HCT116 (cell line): ENCODE results near the gene GOLGA7B. TPM values are rescaled to one million over a fixed set of nuclear protein-coding genes. Genes with fewer than 3 reads are reported as not detected.

Source experiments
- ATAC-seq: fragments of 200-7000 bp; cut with Tn5 transposase; 2 replicates; pipeline ENCODE4 v1.9.1; 2020; ENCODE audit warnings: mild to moderate bottlenecking, moderate library complexity
- BruUV-seq: library from RNA; stranded (reverse); fragments of 400-500 nt; replicated peaks from 2 replicates; lab custom pipeline; 2021; lab: Mats Ljungman, UMichigan
- CTCF ChIA-PET: fragments of 300-600 bp; sonication (Branson Sonifier 250); formaldehyde crosslinking; loops from one replicate; lab custom pipeline; 2021; ENCODE audit warnings: antibody characterized with exemption; lab: Charles Lee
- POLR2A ChIA-PET: fragments of 300-600, 350-600 bp; sonication (Branson Sonifier 250); formaldehyde crosslinking; loops from one replicate; lab custom pipeline; 2021; ENCODE audit warnings: antibody characterized with exemption; lab: Charles Lee
- RAD21 ChIA-PET, 2 experiments: fragments of 300-600 bp; sonication (Branson Sonifier 250); formaldehyde crosslinking; loops; one replicate each; lab custom pipeline; 2023; ENCODE audit warnings: low total read pairs in 2 of 2; ENCODE audit not compliant: uncharacterized antibody in 2 of 2, unreplicated experiment in 2 of 2, low non-redundant PET in 1 of 2; lab: Charles Lee
- DNase-seq: peaks from one replicate; pipeline ENCODE4 v3.0.0-alpha.2; 2010; ENCODE audit warnings: low read depth, low spot score
- H2AFZ ChIP-seq: fragments of 200-600 bp; shearing (Covaris generic), sonication (generic); 2 replicates; pipeline ENCODE4 v1.6.1; 2017; ENCODE audit warnings: low read depth, mixed run types, mixed read lengths, antibody characterized with exemption, low read length; ENCODE audit not compliant: poor library complexity, severe bottlenecking
- H3K27ac ChIP-seq: 2 replicates; pipeline ENCODE4 v1.5.1; 2012; ENCODE audit warnings: low read depth, low read length
- H3K27me3 ChIP-seq: fragments of 200-600 bp; sonication (generic); 2 replicates; pipeline ENCODE4 v1.6.1; 2016; ENCODE audit warnings: mixed run types, low read length, mixed read lengths; ENCODE audit not compliant: insufficient read depth
- H3K36me3 ChIP-seq, 2 experiments: fragments of 200-500 bp in 1 of 2; fragments of 200-600 bp in 1 of 2; sonication (Bioruptor generic) in 1 of 2; sonication (generic) in 1 of 2; 2 replicates each; pipeline versions ENCODE4 v1.5.1 to v1.6.1; 2014 to 2016; ENCODE audit warnings: low read length in 2 of 2, inconsistent platforms in 1 of 2, mixed read lengths in 1 of 2, mixed run types in 1 of 2; ENCODE audit not compliant: insufficient read depth in 2 of 2, control insufficient read depth in 1 of 2
- H3K4me1 ChIP-seq, 2 experiments: fragments of 200-600 bp in 1 of 2; sonication (generic) in 1 of 2; 2 replicates each; pipeline versions ENCODE4 v1.5.1 to v1.6.1; 2012 to 2017; ENCODE audit warnings: low read length in 2 of 2, inconsistent platforms in 1 of 2, mild to moderate bottlenecking in 1 of 2, mixed read lengths in 1 of 2, mixed run types in 1 of 2, moderate library complexity in 1 of 2; ENCODE audit not compliant: insufficient read depth in 2 of 2, control insufficient read depth in 1 of 2
- H3K4me2 ChIP-seq: fragments of 200-600 bp; sonication (generic); 2 replicates; pipeline ENCODE4 v1.6.1; 2017; ENCODE audit warnings: mixed run types, low read length, mixed read lengths
- H3K4me3 ChIP-seq, 2 experiments: fragments of 200-600 bp in 1 of 2; sonication (generic) in 1 of 2; replicated peaks in 1 of 2; 2 replicates each; pipeline ENCODE4 v1.5.1; 2011 to 2016; ENCODE audit warnings: low read length in 2 of 2, control low read depth in 1 of 2, low read depth in 1 of 2, mild to moderate bottlenecking in 1 of 2, mixed read lengths in 1 of 2, mixed run types in 1 of 2
- H3K79me2 ChIP-seq: fragments of 200-600 bp; sonication (generic); 2 replicates; pipeline ENCODE4 v1.6.1; 2017; ENCODE audit warnings: mild to moderate bottlenecking, mixed run types, low read length, moderate library complexity, mixed read lengths; ENCODE audit not compliant: insufficient read depth
- H3K9ac ChIP-seq: fragments of 200-600 bp; sonication (generic); 2 replicates; pipeline ENCODE4 v1.6.1; 2016; ENCODE audit warnings: low read length, mixed read lengths
- H3K9me2 ChIP-seq: fragments of 200-600 bp; sonication (generic), shearing (Covaris generic); 2 replicates; pipeline ENCODE4 v1.6.1; 2017; ENCODE audit warnings: mixed run types, mild to moderate bottlenecking, moderate library complexity; ENCODE audit not compliant: insufficient read depth
- H3K9me3 ChIP-seq, 2 experiments: fragments of 200-500 bp in 1 of 2; fragments of 200-600 bp in 1 of 2; sonication (Bioruptor generic) in 1 of 2; sonication (generic) in 1 of 2; 2 replicates each; pipeline ENCODE4 v1.6.1; 2014 to 2017; ENCODE audit warnings: low read length in 2 of 2, mixed read lengths in 2 of 2, inconsistent platforms in 1 of 2, low read depth in 1 of 2, mild to moderate bottlenecking in 1 of 2, mixed run types in 1 of 2, moderate library complexity in 1 of 2; ENCODE audit not compliant: control insufficient read depth in 1 of 2, insufficient read depth in 1 of 2
- H4K20me1 ChIP-seq: fragments of 200-600 bp; sonication (generic), shearing (Covaris generic); 2 replicates; pipeline ENCODE4 v1.6.1; 2017; ENCODE audit warnings: mixed run types, mild to moderate bottlenecking, moderate library complexity; ENCODE audit not compliant: insufficient read depth
- CEBPB ChIP-seq: IDR thresholded peaks from 2 replicates; pipeline ENCODE4 v1.6.1; 2012; ENCODE audit warnings: low read depth
- EGR1 ChIP-seq: IDR thresholded peaks from 2 replicates; pipeline ENCODE4 v1.6.1; 2012; ENCODE audit warnings: low read depth
- ELF1 ChIP-seq: IDR thresholded peaks from 2 replicates; pipeline ENCODE4 v1.6.1; 2012; ENCODE audit warnings: low read depth, borderline replicate concordance
- EZH2 ChIP-seq: fragments of 200-600 bp; sonication (generic); IDR thresholded peaks from 2 replicates; pipeline ENCODE4 v1.6.1; 2017; ENCODE audit warnings: antibody characterized with exemption, mixed run types
- EZH2phosphoT487 ChIP-seq: fragments of 200-600 bp; IDR thresholded peaks from 2 replicates; pipeline ENCODE4 v1.6.1; 2018; ENCODE audit warnings: antibody characterized with exemption, borderline replicate concordance
- FOSL1 ChIP-seq: IDR thresholded peaks from 2 replicates; pipeline ENCODE4 v1.6.1; 2012; ENCODE audit warnings: low read depth
- POLR2A ChIP-seq: IDR thresholded peaks from 2 replicates; pipeline ENCODE4 v1.7.0; 2011; ENCODE audit warnings: borderline replicate concordance; ENCODE audit not compliant: insufficient read depth, insufficient read length; ENCODE audit errors: extremely low read depth
- SIN3A ChIP-seq: IDR thresholded peaks from 2 replicates; pipeline ENCODE4 v1.6.1; 2012; ENCODE audit warnings: low read depth
- SP1 ChIP-seq: IDR thresholded peaks from 2 replicates; pipeline ENCODE4 v1.6.1; 2012; ENCODE audit warnings: low read depth
- TCF7L2 ChIP-seq: IDR thresholded peaks from 2 replicates; pipeline ENCODE4 v1.7.0; 2011; ENCODE audit warnings: borderline replicate concordance, inconsistent platforms; ENCODE audit not compliant: insufficient read depth, insufficient read length; ENCODE audit errors: extremely low read depth
- YY1 ChIP-seq: IDR thresholded peaks from 2 replicates; pipeline ENCODE4 v1.6.1; 2011; ENCODE audit warnings: low read length, low read depth, moderate library complexity, mild to moderate bottlenecking; ENCODE audit not compliant: insufficient replicate concordance; ENCODE audit errors: extremely low read depth
- ZFX ChIP-seq: fragments of 450-650 bp; IDR thresholded peaks from 2 replicates; pipeline ENCODE4 v1.6.1; 2017
- ZNF274 ChIP-seq: fragments of 200-500 bp; sonication (Bioruptor generic); IDR thresholded peaks from 2 replicates; pipeline ENCODE4 v1.6.1; 2014; ENCODE audit warnings: mild to moderate bottlenecking, low read depth, low read length, inconsistent platforms
- intact Hi-C: fragments of 100-400 bp; cut with micrococcal nuclease; formaldehyde crosslinking; loops from 2 replicates; pipeline ENCODE4 v1.10.0; 2022
- total RNA-seq: library from RNA; stranded (reverse); gene quantifications from one replicate; pipeline ENCODE4 v1.2.1, GENCODE V29; 2021; ENCODE audit not compliant: unreplicated experiment
- TF ChIP-seq, protein P1 (sequence below), 3 experiments: fragments of 200-600 bp in 1 of 3; sonication (generic) in 1 of 3; IDR thresholded peaks in 2 of 3; conservative IDR thresholded peaks in 1 of 3; 2 replicates each; pipeline ENCODE4 v1.5.1; 2012 to 2017; ENCODE audit warnings: low read depth in 2 of 3, low read length in 2 of 3, antibody characterized with exemption in 1 of 3, borderline replicate concordance in 1 of 3, control low read depth in 1 of 3, mild to moderate bottlenecking in 1 of 3, mixed read lengths in 1 of 3, mixed run types in 1 of 3, moderate library complexity in 1 of 3; ENCODE audit not compliant: insufficient read depth in 1 of 3
- TF ChIP-seq, protein P2 (sequence below): IDR thresholded peaks from 2 replicates; pipeline ENCODE4 v1.6.1; 2012
- TF ChIP-seq, protein P3 (sequence below): IDR thresholded peaks from 2 replicates; pipeline ENCODE4 v1.6.1; 2012; ENCODE audit warnings: low read depth
- TF ChIP-seq, protein P4 (sequence below): IDR thresholded peaks from 2 replicates; pipeline ENCODE4 v1.6.1; 2011; ENCODE audit warnings: mild to moderate bottlenecking, low read length, moderate library complexity; ENCODE audit not compliant: insufficient replicate concordance; ENCODE audit errors: extremely low read depth

The GOLGA7B gene
- total RNA-seq, 1 experiment from 2014 or later, result 1.0 TPM

DNA sequence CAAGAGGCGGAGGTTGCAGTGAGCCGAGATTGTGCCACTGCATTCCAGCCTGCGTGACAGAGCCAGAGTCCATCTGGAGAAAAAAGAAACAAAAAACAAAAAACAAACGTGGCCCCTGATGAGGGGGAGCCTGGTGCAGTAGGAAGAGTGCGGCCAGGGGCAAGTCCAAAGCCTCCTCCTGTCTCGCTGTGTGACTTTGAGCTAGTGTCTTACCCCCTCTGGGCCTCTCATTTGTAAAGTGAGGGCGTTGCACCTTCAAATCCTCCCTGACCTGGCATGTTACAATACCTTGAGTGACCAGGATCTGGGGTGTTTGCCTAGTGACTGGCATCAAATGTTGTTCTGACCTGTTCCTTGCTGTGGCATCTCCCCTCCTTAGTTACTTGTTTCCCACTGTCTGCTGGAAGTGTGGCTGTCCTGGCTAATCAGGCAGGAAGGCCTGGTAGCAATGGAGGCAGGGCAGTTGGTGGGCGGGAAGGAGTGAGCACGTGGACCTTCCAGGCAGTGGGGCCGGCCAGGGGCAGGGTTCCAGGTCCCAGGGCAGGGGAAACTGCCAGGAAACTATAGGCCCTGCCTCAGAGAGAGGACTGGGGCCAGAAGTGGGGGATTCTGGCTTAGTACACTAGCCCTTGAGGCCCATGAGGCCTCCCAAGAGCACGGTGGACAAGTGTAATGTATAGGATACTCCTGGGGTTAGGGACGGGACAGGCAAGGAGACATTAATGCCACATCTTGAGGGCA is 24.5 kb upstream of the GOLGA7B start:
- ChIA-PET RAD21 (no interaction called here), POLR2A (no interaction called here), CTCF (no interaction called here)
- H3K4me2 ChIP-seq, result no peak overlapping the region
- DNase-seq (no peak), ATAC-seq (no peak)
- TF ChIP-seq ELF1 (no peak), SIN3A (no peak), SP1 (no peak), EZH2phosphoT487 (no peak), YY1 (no peak), FOSL1 (no peak), ZNF274 (no peak), POLR2A (no peak), CEBPB (no peak), TCF7L2 (no peak), ZFX (no peak), EGR1 (no peak), EZH2 (no peak)
- TF ChIP-seq, protein P1, sequence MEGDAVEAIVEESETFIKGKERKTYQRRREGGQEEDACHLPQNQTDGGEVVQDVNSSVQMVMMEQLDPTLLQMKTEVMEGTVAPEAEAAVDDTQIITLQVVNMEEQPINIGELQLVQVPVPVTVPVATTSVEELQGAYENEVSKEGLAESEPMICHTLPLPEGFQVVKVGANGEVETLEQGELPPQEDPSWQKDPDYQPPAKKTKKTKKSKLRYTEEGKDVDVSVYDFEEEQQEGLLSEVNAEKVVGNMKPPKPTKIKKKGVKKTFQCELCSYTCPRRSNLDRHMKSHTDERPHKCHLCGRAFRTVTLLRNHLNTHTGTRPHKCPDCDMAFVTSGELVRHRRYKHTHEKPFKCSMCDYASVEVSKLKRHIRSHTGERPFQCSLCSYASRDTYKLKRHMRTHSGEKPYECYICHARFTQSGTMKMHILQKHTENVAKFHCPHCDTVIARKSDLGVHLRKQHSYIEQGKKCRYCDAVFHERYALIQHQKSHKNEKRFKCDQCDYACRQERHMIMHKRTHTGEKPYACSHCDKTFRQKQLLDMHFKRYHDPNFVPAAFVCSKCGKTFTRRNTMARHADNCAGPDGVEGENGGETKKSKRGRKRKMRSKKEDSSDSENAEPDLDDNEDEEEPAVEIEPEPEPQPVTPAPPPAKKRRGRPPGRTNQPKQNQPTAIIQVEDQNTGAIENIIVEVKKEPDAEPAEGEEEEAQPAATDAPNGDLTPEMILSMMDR (IDR thresholded peaks at IDR 0.05 in 2 of 3, conservative IDR thresholded peaks at IDR 0.05 in 1 of 3; ENCODE audit: borderline replicate concordance in 1 of 3, insufficient read depth in 1 of 3, low read depth in 2 of 3, low read length in 2 of 3), result no peak
- TF ChIP-seq, protein P2, sequence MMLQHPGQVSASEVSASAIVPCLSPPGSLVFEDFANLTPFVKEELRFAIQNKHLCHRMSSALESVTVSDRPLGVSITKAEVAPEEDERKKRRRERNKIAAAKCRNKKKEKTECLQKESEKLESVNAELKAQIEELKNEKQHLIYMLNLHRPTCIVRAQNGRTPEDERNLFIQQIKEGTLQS, result no peak
- TF ChIP-seq, protein P3, sequence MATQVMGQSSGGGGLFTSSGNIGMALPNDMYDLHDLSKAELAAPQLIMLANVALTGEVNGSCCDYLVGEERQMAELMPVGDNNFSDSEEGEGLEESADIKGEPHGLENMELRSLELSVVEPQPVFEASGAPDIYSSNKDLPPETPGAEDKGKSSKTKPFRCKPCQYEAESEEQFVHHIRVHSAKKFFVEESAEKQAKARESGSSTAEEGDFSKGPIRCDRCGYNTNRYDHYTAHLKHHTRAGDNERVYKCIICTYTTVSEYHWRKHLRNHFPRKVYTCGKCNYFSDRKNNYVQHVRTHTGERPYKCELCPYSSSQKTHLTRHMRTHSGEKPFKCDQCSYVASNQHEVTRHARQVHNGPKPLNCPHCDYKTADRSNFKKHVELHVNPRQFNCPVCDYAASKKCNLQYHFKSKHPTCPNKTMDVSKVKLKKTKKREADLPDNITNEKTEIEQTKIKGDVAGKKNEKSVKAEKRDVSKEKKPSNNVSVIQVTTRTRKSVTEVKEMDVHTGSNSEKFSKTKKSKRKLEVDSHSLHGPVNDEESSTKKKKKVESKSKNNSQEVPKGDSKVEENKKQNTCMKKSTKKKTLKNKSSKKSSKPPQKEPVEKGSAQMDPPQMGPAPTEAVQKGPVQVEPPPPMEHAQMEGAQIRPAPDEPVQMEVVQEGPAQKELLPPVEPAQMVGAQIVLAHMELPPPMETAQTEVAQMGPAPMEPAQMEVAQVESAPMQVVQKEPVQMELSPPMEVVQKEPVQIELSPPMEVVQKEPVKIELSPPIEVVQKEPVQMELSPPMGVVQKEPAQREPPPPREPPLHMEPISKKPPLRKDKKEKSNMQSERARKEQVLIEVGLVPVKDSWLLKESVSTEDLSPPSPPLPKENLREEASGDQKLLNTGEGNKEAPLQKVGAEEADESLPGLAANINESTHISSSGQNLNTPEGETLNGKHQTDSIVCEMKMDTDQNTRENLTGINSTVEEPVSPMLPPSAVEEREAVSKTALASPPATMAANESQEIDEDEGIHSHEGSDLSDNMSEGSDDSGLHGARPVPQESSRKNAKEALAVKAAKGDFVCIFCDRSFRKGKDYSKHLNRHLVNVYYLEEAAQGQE, result no peak
- TF ChIP-seq, protein P4, sequence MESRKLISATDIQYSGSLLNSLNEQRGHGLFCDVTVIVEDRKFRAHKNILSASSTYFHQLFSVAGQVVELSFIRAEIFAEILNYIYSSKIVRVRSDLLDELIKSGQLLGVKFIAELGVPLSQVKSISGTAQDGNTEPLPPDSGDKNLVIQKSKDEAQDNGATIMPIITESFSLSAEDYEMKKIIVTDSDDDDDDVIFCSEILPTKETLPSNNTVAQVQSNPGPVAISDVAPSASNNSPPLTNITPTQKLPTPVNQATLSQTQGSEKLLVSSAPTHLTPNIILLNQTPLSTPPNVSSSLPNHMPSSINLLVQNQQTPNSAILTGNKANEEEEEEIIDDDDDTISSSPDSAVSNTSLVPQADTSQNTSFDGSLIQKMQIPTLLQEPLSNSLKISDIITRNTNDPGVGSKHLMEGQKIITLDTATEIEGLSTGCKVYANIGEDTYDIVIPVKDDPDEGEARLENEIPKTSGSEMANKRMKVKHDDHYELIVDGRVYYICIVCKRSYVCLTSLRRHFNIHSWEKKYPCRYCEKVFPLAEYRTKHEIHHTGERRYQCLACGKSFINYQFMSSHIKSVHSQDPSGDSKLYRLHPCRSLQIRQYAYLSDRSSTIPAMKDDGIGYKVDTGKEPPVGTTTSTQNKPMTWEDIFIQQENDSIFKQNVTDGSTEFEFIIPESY, result no peak
- H3K27ac ChIP-seq, result no peak overlapping the region
- no peaks in the 10 kb centered on the region for H3K36me3 ChIP-seq
- intact Hi-C loops, result no loop called here
- H3K79me2 ChIP-seq, result no peaks in the 10 kb centered on the region
- H3K27me3 ChIP-seq, result no peaks in the 10 kb centered on the region
- H3K9me2 ChIP-seq, result no peaks in the 10 kb centered on the region
- peaks cover 15 to 19% of the 10 kb centered on the region in 2 experiments for H3K4me1 ChIP-seq
- no peak overlapping the region for H3K4me3 ChIP-seq
- no peaks in the 10 kb centered on the region for H3K9me3 ChIP-seq
- BruUV-seq, result no TSS peak
- no peaks in the 10 kb centered on the region for H4K20me1 ChIP-seq
- H2AFZ ChIP-seq, result no peak overlapping the region
- no peak overlapping the region for H3K9ac ChIP-seq
